K562 (cell line): ENCODE measurements around the gene DIP2A.

ENCODE experiments used
- CTCF ChIP-seq, 3 experiments: IDR thresholded peaks in 2 of 3; conservative IDR thresholded peaks in 1 of 3; 2 replicates each; pipeline ENCODE4 v1.5.1; 2011 to 2012; ENCODE audit warnings: low read length in 3 of 3, mild to moderate bottlenecking in 3 of 3, control low read depth in 2 of 3, improper control_type of control experiment in 1 of 3, inconsistent platforms in 1 of 3, low read depth in 1 of 3, mixed read lengths in 1 of 3, moderate library complexity in 1 of 3; ENCODE audit not compliant: insufficient read depth in 2 of 3
- MAFG ChIP-seq: fragments of 450-650 bp; conservative IDR thresholded peaks from 2 replicates; pipeline ENCODE4 v1.6.1; 2016; ENCODE audit warnings: missing genetic modification characterization, missing compliant biosample characterization
- ZNF311 ChIP-seq: fragments of 250-450 bp; sonication (Bioruptor Pico); IDR thresholded peaks from 2 replicates; pipeline ENCODE4 v1.4.0; 2020; ENCODE audit warnings: mild to moderate bottlenecking, moderate library complexity

GRCh38 chr21:46438241-46438640 is 20.4 kb upstream of the DIP2A start:
- TF ChIP-seq MAFG (no peak), CTCF (IDR thresholded peaks at IDR 0.05 in 2 of 3, conservative IDR thresholded peaks at IDR 0.05 in 1 of 3; ENCODE audit: insufficient read depth in 2 of 3, low read depth in 1 of 3, low read length in 3 of 3) (no peak), ZNF311 (CRISPR knock-in tag) (no peak)
